Neural progenitor cell (in vitro differentiated cells): ENCODE data around the gene ACER2.
A peak's percentile ranks its signal among the peaks of the same experiment; 100 is the strongest.

Experiments used
- CTCF ChIP-seq: fragments of 200-600 bp; sonication (generic); IDR thresholded peaks from 2 replicates; pipeline ENCODE4 v1.5.1; 2017; ENCODE audit warnings: antibody characterized with exemption, mild to moderate bottlenecking
- EZH2 ChIP-seq: fragments of 200-600 bp; sonication (generic); IDR thresholded peaks from 2 replicates; pipeline ENCODE4 v1.6.1; 2017; ENCODE audit warnings: antibody characterized with exemption, mild to moderate bottlenecking, moderate library complexity
- EZH2phosphoT487 ChIP-seq: fragments of 200-600 bp; sonication (generic); IDR thresholded peaks from 2 replicates; pipeline ENCODE4 v1.6.1; 2017; ENCODE audit warnings: antibody characterized with exemption

- TF ChIP-seq CTCF, result peak; percentile 90
- TF ChIP-seq EZH2, result no peak
- TF ChIP-seq EZH2phosphoT487, result no peak
Measured at GRCh38 chr9:19456996-19457692, 48.3 kb downstream of the ACER2 start.
